ENCODE results near the gene TUBB3.

DNA sequence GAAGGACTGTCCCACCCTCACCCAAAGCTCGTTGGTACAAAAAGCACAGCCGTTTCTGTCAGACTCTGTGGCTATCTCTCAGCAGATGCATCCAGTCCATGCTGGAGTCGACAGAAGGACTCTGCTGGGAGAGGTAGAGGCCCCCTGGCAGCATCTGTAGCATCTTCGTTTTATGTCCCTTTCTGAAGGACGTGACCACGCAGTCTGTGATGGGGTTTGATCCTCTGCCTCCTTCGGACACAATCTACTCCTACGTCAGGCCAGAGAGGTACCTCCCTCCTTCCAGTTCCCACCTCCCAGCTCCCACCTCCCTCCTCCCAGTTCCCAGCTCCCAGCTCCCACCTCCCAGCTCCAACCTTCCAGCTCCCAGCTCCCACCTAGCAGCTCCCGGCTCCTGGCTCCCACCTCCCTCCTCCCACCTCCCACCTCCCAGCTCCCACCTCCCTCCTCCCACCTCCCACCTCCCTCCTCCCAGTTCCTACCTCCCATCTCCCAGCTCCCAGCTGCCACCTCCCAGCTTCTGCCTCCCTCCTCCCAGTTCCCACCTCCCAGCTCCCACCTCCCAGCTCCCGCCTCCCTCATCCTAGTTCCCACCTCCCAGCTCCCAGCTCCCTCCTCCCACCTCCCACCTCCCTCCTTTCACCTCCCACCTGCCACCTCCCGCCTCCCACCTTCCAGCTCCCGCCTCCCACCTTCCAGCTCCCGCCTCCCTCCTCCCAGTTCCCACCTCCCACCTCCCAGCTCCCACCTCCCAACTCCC lies 15.9 kb upstream of the TUBB3 start:
- TF ChIP-seq, protein P1, sequence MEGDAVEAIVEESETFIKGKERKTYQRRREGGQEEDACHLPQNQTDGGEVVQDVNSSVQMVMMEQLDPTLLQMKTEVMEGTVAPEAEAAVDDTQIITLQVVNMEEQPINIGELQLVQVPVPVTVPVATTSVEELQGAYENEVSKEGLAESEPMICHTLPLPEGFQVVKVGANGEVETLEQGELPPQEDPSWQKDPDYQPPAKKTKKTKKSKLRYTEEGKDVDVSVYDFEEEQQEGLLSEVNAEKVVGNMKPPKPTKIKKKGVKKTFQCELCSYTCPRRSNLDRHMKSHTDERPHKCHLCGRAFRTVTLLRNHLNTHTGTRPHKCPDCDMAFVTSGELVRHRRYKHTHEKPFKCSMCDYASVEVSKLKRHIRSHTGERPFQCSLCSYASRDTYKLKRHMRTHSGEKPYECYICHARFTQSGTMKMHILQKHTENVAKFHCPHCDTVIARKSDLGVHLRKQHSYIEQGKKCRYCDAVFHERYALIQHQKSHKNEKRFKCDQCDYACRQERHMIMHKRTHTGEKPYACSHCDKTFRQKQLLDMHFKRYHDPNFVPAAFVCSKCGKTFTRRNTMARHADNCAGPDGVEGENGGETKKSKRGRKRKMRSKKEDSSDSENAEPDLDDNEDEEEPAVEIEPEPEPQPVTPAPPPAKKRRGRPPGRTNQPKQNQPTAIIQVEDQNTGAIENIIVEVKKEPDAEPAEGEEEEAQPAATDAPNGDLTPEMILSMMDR (IDR thresholded peaks at IDR 0.05): no peak
- TF ChIP-seq POLR2A (IDR thresholded peaks at IDR 0.05): no peak

All from lower leg skin (tissue), 3 donors.